HG02970 (cell line): ENCODE results near the gene ARHGEF37.
"Not testable (repeated sequence)": the region's sequence is repeated elsewhere in the genome, so short reads cannot be mapped to it uniquely, and the experiment has no call there.

Experiments used
- ATAC-seq: cut with Tn5 transposase; IDR thresholded peaks from one replicate; pipeline ENCODE4 v1.9.1; 2021; ENCODE audit warnings: mild to moderate bottlenecking, moderate library complexity, moderate number of reproducible peaks; ENCODE audit not compliant: unreplicated experiment, low FRiP score

Gene ARHGEF37

DNA sequence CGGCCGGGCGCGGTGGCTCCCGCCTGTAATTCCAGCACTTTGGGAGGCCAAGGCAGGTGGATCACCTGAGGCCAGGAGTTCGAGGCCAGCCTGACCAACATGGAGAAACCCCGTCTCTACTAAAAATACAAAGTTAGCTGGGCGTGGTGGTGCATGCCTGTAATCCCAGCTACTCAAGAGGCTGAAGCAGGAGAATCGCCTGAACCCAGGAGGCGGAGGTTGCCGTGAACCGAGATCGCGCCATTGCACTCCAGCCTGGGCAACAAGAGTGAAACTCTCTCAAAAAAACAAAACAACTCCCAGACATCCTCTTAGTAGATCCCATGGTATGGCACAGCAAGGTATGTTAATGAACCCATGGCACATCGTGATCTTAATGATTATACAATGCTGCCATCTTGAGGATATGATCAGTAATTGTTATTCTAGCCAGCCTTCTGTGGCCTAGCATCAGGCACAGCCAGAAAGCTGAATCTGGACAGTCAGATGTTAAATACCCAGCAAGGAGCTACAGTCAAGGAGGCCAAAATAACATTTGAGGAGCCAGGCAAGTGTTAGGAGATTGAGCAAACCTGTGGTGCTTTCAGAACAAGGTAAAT lies 16.7 kb upstream of the ARHGEF37 start:
- ATAC-seq, result peak; percentile 68

DNA sequence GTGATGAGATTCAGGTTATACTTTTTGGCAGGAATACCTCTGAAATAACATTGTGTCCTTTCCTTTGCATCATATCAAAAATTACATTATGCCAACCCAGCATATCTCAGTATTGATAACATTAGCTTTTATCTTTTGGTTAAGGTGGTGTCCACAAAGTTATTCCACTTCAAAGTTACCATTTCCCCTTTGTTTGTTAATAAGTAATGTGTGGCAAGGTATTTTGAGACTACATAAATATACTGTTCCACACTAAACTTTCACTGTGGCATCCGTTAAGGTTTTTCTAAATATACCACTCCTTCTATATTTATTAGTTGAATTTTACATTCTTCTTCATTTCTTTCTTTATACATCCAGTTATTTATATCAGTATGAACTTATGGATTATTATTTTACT lies 14.1 kb upstream of the ARHGEF37 start:
- ATAC-seq, result no peak

DNA sequence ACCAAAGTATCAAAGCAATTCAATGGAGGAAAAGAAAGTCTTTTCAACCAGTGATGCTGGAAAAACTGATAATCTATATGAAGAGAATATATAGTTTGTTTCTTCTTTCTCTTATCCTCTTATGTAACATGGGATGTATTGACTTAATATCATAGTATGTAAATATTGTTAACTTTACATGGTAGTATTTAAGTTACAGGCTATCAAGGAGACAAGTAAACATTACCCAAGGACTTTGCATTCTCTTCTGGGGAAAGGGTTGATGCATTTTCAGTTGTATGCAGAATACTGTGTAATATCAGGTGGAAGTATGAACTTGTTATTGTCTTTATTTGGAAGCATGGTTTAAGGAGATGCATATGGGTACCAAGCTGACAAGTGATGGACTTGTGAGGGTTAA lies 9.1 kb upstream of the ARHGEF37 start:
- ATAC-seq, result no peak

DNA sequence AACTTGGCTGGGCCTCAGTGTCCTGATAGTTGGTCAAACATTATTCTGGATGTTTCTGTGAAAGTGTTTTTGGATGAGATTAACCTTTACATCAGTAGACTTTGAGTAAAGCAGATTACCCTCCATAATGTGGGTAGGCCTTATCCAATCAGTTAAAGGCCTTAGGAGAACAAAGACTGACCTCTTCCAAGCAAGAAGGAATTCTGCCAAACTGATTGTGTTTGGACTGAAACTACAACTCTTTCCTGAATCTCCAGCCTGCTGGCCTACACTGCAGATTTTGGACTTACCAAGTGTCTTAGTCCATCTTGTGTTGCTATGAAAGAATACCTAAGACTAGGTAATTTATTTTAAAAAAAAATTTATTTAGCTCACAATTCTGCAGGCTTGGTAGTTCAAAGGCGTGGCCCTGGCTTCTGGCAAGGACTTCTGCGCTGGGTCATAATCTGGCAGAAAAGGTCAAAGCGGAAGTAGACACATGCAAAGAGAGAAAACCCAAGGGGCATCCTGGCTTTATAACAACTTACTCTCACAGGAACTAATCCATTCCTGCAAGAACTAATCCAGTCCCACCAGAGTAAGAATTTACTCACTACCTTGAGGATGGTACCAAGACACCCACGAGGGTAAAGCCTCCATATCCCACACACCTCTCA lies 8.6 kb upstream of the ARHGEF37 start:
- ATAC-seq, result no peak

DNA sequence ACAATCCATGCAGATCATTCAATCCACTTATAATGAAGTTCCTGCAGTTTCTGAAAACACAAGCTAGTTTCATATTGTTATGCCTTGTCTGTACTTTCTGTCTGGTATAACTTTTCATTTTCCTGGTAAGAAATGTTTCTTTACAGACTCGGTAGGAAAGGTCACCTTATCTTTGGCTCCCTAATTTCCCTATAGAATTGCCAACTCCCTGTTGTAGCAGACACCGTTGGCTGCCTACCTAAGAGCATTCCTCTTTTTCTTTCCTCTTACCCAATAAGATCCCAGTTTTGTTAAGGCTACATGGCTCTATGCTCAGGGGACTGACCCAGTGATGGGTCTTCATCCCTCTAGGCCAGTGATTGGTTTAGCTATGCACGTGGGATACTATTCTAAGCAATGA lies 6.2 kb upstream of the ARHGEF37 start:
- ATAC-seq, result no peak

DNA sequence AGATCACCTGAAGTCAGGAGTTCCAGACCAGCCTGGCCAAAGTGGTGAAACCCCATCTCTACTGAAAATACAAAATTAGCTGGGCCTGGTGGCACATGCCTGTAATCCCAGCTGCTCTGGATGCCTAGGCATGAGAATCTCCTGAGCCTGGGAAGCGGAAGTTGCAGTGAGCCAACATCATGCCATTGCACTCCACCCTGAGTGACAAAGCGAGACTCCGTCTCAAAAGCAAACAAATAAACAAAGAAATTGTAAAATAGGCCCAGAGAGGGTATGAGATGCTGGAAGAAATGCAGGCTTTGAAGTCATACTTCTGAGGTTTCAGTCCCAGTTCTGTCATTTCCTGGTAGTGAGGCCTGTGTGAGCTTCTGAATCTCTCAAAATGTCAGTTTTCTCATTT lies 5.3 kb upstream of the ARHGEF37 start:
- no peak for ATAC-seq

DNA sequence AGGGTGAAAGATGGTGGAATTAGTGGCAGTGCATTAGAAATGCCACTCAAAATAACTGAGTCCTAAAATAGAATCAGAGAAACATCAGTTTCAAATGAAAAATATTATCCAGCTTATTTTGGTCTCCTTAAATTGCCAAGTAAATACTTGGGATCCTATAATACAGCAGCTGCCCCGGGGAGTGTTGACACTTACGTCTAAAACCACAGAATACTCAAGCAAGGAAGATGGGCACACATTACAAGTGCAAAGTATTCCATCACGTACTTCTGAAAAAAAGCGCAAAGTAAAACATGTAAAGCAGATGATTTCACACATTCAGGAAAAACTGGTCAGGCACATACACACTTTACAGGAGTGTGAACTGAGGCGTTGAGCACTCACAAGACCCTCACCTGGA lies 2.4 kb upstream of the ARHGEF37 start:
- no peak for ATAC-seq

DNA sequence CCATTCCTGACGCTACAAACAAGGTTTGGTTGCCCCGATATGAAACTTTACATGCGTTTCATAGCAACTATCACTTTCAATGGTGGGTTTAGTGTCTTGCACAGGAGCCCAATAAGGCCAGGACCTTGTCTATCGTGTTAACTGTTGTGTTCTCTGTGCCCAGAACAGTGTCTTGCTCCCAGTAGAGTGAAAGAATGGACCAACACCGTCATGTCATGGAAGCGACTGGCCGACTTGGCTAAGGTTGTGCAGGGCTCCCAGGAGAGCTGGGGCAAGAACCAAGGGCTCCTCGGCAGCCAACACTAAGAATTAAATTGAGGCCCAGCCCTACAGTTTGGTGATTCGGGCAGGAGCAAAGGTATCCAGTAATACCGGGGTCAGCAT lies 498 bp upstream of the ARHGEF37 start:
- ATAC-seq, result no peak

DNA sequence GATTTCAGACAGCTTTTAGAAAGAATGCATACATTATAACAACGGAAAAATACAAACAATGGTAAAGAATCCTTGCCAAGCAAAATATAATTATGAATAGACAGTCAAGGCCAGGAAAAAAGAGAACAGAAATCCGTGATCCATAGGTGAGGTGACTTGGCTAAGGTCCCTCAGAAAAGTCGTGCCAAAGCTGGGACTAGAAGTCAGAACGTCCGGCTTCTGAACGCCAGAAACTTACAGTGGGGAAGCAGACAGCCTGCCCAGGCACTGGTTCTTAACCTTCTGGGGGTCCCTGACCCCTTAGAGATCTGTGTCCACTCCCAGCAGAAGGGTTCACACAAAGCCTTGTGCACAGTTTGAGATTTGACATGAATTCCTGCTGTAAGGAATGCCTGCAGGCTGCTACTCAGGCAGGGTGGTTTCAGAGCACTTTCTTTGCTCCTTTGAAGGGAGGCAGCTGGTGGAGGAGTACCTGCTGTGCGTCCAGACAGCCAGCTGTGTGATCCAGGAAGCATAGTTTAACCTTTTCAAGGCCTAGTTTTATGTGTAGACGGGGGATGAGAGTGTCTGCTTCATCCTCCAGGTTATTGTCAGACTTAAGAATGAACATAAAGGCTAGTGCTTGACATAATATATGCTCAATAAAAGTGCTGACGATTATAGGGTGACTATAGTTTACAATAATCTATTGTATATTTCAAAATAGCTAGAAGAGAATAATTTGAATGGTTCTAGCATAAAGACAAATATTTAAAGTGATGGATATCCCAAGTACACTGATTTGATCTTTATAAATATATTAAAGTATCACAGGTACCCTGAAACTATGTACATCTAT lies 852 bp downstream of the ARHGEF37 start:
- no peak for ATAC-seq

DNA sequence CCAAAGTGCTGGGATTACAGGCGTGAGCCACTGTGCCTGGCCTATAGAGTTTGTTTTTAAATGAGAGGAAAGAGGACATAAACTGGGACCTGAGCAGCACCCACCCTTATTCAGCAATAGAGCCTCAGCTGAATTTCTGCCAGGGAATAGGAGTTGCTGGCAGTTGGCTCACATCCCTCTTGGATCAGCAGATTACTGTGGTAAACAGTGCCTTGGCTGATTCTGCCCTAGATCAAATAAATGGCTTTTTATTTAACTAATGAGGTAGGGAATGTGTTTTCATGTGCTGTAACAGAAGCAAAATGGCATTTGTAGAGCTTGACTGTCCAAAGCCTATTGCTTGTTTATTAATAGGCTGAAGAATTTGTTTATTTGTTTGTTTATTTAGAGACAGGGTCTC lies 2.1 kb downstream of the ARHGEF37 start:
- ATAC-seq, result no peak

DNA sequence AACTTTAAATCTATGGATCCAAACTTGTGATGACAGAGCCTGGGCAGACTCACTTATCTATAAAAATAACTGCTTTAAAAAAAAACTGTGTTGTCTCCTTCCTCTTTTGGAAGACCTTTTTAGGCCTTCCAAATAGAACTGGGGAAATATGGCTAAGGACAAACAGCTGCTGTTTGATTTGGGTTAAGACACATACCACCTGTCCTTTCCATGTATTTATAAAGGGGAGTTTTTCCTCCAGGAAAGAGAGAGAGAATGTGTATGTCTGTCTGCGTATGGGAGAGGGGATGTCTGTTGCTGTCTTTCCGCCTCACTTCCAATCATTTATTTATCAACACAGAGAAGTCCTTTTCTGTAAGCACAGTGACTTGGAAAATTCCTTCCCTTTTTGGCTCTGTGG lies 2.8 kb downstream of the ARHGEF37 start:
- ATAC-seq, result no peak

DNA sequence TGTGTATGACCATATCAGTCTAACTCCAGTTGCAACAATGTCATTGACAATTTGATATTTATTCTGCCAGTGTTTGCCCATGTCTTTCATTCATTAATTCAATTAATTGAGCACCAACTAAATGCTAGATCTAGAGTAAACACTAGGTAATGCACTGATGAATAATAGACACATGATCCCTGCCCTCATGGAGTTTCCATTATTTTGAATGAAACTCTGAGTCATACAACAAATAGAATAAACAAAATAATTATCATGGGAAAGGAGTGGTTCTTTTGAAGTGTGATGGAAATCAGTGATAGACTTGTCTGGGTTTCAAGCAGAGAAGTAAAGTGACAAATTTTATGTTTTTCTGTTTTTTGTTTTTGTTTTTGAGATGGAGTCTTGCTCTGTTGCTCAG lies 4.6 kb downstream of the ARHGEF37 start:
- no peak for ATAC-seq

DNA sequence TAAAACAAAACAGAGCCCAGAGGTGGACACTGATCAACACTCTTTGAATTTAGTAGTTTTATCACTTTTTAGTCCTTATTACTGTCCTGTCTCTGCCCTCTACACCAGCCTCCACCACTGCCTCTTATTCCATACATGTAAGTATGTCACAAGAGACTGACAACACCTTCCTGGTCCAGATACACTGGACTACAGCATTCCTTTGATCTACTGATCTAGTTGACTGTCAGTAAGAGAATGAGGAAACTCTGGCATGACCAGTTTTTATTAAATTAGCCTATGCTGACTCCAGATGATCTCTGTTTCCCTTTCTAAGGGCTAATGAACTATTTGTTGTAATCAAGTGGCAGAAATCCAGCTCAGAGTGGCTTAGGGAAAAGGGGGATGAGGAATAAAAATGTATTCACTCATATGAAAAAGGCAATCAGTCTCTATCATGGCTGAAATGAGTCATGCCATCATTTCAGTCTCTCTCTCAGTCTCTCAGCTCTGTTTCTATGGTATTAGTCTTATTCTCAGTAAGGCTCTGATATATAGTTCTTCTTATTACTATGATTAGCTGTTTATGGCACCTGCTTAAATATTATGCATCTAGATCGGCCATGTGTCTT lies 5.5 kb downstream of the ARHGEF37 start:
- no peak for ATAC-seq

DNA sequence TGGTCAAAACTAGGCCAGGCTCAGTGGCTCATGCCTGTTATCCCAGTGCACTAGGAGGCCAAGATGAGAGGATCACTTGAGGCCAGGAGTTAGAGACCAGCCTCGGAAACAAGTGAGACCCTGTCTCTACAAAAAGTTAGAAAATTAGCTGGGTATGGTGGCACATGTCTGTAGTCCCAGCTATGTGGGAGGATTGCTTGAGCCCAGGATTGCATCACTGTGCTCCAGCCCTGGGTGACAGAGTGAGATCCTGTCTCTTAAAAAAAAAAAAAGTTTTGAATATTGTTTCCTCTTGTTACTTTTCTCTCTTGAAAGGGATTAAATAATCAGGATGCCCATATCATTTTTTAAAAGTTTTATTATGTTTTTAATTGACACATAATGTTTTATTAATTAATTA lies 7.6 kb downstream of the ARHGEF37 start:
- ATAC-seq, result no peak

DNA sequence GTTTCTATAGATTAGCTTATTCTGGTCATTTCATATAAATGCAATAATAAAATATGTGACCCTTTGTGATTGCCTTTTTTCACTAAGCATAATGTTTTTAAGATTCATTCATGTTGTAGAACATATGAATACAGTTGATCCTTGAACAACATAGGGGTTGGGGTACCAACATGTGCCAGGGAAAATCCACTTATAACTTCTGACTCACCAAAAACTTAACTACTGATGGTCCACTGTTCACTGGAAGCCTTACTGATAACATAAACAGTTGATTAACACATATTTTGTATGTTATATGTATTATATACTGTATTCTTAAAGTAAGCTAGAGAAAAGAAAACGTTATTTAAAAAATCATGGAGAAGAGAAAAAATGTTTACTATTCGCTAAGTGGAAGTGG lies 12.1 kb downstream of the ARHGEF37 start:
- ATAC-seq, result no peak

DNA sequence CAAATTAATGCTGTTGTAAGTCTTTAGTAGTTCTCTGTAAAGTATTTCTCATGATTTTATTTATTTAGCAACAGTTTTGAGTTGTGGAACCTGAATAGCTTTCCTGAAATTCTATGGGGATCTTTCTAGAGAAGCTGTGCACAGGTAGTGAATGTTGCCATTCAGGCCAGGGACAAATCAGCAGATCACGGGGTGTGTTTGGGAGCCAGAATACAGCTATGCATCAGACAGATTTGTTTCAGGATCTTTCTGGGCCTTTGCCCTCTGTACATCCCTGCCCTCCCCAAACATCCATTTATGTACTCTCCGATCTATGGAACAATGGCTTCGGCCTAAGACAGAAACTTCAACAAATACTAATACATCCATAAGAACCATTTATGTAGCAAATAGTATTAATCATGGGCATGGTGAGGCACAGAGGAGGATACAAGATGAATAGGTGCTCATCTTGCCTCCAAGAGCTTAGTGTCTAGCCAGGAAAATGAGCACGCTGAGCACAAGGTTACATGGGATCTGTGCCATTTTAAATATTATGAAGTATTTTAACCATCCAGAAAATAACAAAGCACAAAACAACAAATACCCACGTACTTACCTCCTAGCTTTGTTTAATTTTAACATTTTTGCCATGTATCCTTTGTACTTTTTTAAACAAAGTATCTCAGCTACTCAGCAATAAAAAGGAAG lies 13.1 kb downstream of the ARHGEF37 start:
- no peak for ATAC-seq

DNA sequence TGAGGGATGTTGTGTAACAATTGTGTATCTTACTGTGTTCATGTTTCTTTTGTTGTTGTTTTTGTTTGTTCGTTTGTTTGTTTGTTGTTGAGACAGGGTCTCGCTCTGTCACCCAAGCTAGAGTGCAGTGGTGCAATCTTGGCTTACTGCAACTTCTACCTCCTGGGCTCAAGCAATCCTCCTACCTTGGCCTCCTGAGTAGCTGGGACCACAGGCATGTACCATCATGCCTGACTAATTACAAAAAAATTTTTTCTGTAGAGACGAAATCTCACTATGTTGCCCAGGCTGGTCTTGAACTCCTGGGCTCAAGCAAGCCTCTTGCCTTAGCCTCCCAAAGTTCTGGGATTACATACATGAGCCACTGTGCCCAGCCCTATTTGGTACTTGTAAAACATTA lies 13.8 kb downstream of the ARHGEF37 start:
- ATAC-seq, result not testable (repeated sequence)

DNA sequence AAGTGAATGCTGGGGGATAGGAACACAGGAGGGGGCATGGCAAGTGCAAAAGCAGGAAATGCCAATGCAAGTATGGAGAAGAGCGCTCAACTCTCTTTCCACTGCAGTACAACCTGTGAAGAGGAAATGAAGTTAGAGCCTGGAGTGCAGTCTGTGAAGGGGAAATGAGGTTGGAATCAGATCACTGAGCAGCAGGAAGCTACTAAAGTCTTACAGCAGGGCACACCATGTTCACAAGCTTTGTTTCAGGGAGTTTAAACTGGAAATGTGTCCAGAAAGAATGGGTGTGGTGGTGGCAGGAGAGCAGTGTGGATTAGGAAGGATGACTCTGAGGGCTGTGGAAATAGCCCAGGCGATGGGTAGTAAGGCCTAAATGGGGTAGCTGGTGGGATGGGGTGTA lies 15.4 kb downstream of the ARHGEF37 start:
- no peak for ATAC-seq

DNA sequence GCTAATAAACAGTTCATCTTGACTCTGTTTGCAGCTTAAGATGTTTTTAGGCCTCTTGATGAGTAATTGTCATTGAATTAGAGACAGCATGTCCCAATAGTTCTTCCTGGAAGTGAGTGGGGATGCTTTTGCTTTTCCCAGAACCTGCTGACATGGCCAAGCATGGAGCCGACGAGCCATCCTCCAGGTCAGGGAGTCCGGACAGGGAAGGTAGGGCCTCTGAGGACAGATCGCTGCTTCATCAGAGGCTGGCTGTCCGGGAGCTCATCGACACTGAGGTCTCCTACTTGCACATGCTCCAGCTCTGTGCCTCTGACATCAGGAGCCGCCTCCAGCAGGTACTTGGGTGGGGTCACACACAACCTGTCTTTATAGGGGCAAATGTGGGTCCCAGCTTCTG lies 16.3 kb downstream of the ARHGEF37 start:
- no peak for ATAC-seq

DNA sequence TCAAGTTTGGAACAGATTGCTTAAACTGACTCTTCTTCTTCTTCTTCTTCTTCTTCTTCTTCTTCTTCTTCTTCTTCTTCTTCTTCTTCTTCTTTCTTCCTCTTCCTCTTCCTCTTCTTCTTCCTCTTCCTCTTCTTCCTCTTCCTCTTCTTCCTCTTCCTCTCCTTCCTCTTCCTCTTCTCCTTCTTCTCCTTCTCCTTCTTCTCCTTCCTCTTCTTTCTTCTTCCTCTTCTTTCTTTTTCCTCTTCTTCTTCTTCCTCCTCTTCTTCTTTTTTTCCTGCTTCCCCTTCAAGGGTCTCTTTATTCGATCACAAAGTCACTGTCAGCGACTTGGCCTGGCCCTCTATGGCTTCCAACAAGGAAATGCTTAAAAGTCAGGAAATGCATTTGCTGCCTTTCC lies 16.9 kb downstream of the ARHGEF37 start:
- not testable (repeated sequence) for ATAC-seq

DNA sequence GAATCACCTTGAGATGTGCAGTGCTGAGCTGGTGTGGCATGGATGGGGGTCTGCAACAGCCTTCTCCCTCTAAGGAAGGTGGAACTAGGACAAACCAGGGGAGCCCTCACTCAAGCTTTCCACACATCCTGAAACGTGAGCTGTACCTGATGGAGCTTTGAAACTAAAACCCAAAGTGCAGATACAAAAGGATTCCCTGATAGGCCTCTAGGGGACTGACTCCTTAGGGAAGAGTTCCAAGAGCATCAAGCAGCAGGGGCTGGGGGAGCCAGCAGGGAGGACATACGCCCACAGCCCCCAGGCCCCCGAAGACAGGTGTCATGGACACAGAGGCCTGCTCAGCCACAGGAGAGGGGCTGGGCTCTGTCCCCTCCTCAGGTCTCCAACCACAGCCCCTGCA lies 17.7 kb downstream of the ARHGEF37 start:
- ATAC-seq, result no peak
